ENCODE data around the gene PTPN18.
"Not testable (repeated sequence)": the region's sequence is repeated elsewhere in the genome, so short reads cannot be mapped to it uniquely, and the experiment has no call there.

The PTPN18 gene, protein sequence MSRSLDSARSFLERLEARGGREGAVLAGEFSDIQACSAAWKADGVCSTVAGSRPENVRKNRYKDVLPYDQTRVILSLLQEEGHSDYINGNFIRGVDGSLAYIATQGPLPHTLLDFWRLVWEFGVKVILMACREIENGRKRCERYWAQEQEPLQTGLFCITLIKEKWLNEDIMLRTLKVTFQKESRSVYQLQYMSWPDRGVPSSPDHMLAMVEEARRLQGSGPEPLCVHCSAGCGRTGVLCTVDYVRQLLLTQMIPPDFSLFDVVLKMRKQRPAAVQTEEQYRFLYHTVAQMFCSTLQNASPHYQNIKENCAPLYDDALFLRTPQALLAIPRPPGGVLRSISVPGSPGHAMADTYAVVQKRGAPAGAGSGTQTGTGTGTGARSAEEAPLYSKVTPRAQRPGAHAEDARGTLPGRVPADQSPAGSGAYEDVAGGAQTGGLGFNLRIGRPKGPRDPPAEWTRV

DNA sequence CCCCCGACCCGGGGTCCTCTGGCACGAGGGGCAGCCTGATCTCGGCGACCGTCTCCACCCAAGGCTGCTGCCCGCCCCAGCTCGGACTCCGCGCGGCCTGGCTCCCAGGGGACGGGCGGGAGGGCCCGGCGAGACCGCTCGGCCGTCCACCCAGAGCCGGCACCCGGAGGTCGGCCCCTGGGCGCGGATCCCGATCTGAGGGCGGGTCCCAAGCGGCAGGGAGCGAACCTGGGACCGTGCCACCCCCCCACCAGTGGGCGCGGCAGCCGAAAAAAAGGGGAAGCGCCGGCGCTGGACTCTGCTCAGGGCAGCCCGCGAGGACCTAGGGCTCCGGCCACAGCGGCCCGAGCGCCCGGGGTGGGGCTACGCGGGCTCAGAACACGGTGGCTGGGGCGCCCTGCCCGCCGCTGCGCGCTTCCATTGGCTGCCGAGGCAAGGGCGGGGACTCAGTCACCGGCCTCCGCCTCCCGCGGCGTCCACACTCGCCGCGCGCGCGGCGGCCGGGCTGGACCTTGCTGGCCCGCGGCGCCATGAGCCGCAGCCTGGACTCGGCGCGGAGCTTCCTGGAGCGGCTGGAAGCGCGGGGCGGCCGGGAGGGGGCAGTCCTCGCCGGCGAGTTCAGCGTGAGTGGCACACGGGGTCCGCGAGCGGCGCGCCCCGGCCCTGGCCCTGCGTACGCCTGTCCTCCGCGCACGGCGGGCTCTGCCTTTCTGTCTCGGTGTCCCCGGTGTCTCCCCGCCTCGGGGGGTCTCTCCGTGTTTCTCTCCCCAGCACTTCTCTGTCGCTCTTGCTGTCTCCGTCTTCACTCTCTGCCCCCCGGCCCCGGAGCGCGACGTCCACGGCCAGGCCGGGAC, at the start of gene PTPN18:
Gene PTPN18 (plus strand): TSS at position 479 of the 854 bp plus-strand sequence. CDS start 52 bp downstream, at position 531.
- peak; percentile 40 for DNase-seq

GRCh38 chr2:130307850-130308249, 48.0 kb upstream of the PTPN18 start:
- DNase-seq, result no peak

DNA sequence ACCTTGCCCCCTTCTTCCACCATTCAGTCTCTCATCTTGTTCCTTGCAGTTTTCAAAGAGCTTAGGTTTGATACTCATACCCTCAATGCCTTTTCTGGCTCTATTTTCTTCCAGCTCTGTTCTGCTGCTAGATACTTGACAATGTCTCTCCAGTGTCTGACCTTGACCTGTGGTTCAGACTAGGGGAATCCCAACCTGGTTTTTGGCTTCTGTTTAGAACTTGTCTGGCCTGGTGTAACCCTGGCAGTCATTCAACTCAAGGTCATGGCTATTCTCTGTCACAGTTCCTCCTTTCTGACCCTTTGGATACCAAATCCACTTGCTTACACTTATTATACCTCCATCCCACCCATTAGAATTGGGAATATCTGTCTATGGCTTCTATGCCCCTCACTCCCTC, 45.0 kb upstream of the PTPN18 start:
- no peak for DNase-seq

DNA sequence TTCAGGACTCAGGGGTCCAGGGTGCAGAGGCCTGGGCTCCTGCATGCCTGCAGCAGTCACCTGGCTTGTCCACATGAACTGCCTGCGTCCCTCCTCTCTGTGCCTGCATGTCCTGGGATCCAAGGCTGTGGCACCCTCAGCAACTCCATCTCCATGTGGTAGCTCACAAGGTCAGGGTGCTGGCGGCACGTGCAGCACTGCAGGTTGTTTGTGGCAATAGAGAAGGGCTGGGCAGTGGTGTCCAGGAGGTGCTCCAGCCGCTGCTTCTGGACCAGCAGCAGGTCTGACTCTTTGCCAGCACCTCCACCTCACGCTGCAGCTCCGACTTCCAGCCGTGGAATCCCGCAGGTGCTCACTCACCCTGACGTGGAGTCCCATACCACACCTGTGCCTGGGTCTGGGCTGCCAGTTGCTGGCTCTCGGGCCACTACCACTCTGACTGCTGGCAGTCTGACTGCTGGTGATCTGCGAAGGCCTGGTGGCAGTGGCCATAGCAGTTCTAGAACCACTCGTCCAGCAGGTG, 42.0 kb upstream of the PTPN18 start:
- no peak for DNase-seq

DNA sequence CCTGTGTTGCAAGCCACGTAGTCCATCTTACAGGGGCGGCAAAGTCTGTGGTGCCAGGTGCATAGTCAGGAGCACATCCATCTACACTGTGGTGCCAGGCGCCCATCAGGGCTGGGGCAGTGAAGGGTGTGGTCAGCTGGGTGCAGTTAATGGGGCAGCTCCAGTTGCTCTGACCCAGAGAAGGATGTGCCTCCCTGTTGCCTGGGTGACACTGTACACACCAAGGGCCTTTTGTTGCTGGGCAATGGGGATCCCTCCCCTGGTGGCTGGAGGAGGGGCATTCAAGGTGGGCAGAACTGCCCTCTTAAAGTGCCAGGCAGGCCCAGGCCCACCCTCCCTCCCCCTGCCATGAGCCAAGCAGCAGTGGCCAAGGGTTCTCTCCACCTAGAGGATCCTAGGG, 41.5 kb upstream of the PTPN18 start:
- no peak for DNase-seq

DNA sequence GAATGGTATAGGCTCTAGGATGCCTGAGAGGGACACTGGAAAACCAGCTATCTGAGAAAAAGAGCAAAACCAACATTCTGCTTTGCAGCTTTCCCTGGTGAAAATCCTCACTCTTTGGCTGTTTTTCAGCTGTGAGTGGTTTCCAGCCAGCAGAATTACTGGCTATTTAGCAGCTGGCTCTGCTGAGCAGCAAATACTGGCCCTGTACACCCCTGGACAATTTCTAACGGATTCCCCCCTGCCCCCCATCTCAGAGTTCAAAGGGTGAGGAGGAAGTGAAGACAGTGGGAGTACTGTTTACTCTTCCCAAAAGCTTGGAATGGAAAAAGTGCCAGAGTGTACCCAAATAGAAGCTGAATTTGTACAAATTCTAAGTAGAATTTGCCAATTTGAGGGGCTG, 39.3 kb upstream of the PTPN18 start:
- no peak for DNase-seq

DNA sequence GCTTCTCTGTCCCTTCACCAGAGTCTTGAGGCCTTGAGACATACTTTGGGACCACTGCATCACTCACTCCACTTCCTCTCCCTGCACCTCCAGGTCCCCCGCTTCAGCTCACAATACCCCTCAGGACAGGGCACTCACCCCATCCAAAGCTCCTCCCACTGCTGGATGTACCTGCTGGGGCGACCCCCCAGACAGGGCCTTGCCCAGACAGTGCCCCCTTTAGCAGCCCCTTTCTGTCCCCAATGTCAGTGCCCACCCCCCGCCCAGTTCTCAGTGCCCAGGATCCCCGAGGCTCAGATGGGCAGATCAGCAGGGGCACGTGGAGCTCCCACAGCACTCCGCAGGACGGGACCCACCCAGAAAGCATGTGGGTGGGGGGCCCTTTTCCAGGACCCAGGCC, 37.0 kb upstream of the PTPN18 start:
- DNase-seq, result no peak

DNA sequence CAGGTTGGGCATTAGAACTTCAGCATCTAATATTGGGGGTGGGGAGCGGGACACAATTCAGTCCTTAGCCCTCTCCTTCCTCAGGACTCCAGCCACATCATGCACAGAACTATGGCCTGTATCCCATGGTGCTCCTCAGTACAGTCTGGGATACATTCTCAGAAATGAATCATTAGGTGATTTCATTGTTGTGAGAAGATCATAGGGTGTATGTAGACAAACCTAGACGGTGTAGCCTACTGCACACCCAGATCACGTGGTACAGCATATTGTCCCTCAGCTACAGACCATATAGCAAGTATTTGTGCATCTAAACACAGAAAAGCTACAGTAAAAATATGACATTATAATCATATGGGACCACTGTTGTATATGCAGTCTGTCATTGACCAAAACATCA, 36.3 kb upstream of the PTPN18 start:
- DNase-seq, result no peak

GRCh38 chr2:130327703-130328527, 27.9 kb upstream of the PTPN18 start:
- no peak for DNase-seq

DNA sequence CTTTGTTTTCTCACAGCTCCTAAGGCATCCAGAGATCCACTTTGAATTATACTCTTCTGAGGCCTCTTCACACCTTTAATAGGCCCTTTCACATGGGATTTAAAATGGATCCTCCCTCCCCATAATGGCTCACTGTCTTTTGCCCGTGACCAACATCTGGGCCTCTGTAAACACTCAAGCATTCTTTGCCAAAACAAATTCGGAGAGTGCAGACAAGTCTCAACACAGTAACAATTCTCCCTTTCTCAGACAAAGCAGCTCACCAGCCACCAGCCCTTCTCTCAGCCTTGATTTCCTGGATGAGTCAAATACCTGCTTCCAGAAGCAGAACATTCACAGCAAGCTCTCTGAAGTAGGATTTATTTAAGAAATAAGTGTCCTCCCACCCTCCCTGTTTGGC, 27.1 kb upstream of the PTPN18 start:
- no peak for DNase-seq

DNA sequence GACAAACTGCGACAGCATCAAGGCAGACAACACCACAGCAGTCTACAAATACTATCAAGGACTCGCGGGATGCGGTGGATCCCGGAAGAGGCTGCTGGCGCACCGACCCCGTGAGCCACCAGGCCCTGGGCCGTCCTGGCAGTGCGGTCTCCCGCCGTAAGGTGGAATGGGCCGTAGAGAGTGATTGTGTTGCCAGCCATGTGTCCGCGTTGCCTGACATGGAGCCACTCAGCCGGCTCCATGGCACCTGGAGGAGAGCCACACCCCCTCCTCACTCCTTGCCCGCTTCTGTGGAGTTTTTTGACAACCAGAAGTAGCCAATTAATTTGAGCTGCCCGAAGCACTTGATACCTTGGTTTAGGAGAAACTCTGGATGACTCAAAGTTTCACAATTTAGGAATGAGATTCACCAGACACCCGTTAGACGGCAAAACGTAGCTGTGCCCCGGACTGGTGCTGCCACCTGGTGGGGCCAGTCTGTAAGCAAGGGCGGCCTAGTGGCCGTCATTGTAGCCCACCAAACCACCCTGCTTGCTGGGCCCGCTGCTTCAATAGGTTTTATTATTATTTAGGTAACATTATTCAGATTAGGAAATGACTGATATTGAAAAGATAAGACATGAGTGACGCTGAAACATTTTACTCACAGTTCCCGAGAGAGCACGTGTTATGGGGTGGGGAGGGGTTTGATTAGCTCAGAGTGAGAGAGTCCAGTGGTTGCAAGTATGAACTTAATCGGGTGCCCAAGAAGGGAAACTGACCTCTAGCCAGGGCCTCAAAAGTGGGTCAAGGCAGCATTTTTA, 23.4 kb upstream of the PTPN18 start:
- peak; percentile 57 for DNase-seq

DNA sequence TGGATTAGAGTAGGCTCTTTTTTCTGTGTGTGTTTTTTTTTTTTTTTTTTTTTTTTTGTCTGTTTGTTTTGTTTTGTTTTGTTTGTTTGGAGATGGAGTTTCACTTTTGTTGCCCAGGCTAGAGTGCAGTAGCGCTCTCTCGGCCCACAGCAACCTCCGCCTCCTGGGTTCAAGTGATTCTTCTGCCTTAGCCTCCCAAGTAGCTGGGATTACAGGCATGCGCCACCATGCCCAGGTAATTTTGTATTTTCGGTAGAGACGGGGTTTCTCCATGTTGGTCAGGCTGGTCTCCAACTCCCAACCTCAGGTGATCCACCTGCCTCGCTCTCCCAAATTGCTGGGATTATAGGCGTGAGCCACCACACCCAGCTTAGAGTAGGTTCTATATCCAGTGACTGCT, 22.6 kb upstream of the PTPN18 start:
- not testable (repeated sequence) for DNase-seq

DNA sequence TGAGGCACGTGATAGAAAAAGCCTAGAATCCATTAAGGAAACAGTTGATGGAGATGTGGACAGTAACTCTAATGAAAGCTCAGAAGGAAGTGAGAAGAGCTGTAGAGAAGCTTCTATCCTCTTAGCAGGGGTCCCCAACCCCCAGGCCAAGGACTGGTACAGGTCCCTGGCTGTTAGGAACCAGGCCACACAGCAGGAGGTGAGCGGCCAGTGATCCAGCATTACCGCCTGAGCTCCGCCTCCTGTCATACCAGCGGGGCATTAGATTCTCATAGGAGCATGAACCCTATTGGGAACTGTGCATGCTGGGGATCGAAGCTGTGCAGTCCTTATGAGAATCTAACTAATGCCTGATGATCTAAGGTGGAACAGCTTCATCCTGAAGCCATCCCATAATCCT, 21.8 kb upstream of the PTPN18 start:
- no peak for DNase-seq

DNA sequence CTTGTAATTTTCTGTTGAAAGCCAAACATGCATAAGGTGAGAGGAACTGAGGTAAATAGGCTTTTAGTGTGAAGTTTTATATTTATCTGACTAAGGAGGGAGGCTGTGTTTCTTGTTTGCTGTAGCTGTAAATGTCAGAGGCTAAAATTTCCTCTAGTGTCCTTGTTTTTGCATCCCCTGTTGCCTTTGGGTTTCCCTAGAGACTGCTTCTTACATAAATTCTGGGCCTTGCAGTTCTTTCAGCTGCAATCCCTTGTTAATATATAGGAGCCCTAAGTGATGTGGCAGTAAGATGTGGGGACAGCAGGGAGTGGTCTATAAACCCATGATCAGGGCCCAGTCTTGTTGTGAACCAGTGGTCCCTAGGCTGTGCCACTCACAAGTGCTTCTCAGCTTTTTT, 20.6 kb upstream of the PTPN18 start:
- no peak for DNase-seq

DNA sequence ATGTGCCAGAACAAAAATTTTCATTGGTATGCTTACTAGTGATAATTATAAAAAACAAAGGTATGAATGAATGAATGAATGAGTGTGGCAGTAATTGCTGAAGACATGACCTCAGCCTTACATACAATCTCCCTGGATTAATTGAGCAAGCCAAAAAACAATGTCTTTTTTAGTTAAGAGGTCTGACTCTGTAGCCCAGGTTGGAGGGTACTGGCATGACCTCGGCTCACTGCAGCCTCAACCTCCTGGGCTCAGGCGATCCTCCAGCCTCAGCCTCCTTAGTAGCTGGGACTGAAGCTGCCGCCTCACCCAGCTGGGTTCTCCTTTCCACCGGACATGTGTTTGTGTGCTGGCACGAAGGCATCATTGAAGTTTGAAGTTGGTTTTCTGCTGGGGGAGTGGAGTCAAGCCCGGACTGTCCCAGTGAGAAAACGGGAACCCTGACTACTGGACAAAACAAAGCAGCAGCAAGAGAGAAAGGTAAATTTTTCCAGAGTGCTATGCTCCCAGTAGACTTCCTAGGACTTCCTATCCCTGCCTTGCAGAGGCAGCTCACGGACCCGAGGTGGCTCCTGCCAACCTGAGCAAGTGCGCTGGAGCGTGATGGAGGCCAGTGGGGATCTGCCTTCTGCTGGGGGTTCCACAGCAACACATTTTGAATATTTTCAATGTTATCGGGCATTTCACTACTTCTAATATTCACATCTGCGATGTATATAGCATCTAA, 19.5 kb upstream of the PTPN18 start:
- no peak for DNase-seq

GRCh38 chr2:130336877-130337734, 18.8 kb upstream of the PTPN18 start:
- DNase-seq, result peak; percentile 93

GRCh38 chr2:130337735-130338325, 18.0 kb upstream of the PTPN18 start:
- DNase-seq, result no peak

GRCh38 chr2:130338793-130339345, 17.0 kb upstream of the PTPN18 start:
- no peak for DNase-seq

All from NCI-H1694 treated with DMSO at 0.1 percent for 48 hours (cell line).